ENCODE data around the gene CTDSP2.
"Not testable (repeated sequence)": the region's sequence is repeated elsewhere in the genome, so short reads cannot be mapped to it uniquely, and the experiment has no call there.

Gene CTDSP2

DNA sequence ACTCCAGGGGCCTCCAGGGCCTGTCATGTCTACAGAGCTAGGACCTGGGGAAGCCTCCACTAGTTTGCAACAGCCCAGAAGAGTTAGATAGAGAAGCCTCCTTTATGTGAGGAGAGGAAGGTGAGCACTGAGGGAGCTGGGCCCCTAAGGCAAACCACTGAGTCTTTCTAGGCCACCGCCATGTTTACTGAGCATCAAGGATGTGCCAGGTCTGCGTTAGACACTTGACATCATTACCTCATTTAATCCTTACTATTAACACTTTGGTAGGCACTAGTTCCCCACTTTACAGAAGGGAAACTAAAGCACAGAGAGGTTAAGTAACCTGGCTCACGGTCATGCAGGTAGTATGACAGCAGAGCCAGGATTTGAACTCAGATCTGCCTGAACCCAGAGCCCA is 12.9 kb downstream of the CTDSP2 start:
- DNase-seq: no peak

DNA sequence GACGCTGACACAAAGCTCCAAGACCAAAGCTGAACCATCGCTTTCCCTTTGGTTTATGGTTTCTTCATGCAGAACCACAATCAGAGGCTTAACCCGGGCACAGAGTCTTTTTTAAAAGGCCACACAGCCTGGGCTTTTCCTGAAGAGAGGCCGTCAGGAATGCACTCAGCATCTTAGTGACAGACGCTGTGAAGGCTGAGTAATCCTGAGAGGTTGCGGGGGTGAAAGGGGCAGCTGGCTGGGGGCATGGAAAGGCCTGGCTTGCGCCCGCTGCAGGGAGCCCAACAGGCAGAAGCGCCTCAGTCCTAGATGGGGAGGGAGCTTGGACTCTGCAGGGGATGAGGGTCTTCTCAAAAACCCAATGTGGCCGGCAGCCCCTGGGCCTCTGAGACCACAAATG is 13.6 kb downstream of the CTDSP2 start:
- DNase-seq: no peak

DNA sequence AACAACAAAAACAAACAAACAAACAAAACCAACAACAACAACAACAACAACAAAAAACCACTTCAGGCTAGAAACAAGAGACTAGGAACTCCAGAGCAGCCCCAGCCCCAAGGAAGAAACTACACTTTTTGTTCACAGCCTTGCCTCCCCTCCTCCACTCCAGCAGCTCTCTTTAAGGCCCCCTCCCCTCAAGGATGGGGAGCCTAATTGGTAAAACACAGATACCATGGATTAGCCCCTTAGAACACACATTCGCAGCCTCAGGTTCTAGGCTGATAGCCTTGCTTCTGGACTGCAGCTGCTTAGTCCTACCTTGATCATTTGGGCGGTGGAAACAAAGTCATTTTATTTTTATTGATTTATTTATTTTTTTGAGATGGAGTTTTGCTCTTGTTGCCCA is 16.1 kb downstream of the CTDSP2 start:
- no peak for DNase-seq

DNA sequence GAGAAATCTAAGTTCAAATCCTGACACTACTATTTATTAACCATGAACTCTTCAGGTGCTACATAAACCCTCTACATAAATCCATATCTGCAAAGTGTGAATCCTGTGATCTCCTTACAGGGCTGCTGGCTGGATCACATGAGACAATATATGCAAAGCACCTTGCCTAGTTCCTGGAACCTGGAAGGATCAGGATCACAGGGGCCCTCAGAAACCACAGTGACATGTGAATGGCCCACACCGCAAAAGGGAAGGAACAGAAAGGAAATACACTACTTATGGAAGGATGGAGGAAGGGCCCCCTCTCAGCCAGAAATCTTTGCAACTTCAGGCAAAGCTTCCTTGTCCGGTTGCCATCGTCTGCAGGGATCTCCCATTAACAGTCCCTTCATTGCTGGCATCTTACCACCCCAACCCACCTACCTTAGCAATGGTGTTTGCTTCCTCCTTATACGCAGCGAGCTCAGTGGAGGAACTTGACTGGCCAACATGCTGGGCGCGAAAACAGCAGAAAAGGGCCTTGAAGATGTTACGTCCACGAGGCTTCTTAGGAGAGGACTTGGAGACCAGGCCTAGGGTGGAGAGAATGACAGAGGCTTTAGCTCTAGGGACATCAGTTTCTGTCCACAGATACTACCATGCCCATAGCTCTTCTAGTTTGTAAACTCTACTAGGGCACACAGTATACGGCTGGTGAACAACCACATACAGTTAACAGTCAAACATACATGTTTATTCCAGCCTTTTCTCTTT is 17.3 kb downstream of the CTDSP2 start:
- no peak for DNase-seq

DNA sequence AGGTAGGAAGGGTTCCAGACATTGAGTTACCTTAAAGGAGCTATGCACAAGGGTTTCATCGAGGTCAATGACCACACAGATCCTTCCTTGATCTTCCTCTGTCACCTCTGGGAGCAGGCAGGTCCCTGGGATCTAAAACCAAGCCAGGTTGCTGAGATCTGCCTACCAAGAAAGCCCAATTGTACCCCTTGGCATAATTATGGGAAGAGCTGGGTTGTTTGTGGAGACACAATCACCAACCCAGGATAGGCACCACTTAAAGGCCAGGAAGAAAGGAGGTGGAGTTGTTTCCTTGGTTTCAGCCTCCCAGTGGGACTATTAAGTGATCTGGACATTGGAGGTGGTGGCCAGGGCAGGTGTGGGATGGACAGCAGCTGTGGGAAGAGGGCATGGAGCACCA is 19.6 kb downstream of the CTDSP2 start:
- DNase-seq: no peak

DNA sequence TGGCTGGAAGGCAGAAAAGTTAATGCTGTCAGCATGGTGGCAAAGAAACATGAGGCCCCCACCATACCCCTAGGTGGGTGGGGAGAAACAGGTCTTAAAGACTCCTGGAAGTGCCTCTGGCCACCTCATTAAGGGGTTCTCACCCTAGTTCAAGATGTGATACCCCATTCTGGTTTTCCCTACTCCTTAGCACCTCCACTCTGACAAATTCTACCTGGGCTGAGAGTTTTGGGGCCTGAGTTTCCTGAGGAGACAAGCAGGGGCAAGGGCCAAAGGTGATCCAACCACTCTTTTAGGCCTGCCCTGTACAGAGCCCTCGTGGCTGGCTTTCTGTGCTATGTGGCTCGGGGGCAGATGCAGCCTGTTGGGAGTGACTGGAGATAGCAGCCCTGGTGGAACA is 20.1 kb downstream of the CTDSP2 start:
- no peak for DNase-seq

DNA sequence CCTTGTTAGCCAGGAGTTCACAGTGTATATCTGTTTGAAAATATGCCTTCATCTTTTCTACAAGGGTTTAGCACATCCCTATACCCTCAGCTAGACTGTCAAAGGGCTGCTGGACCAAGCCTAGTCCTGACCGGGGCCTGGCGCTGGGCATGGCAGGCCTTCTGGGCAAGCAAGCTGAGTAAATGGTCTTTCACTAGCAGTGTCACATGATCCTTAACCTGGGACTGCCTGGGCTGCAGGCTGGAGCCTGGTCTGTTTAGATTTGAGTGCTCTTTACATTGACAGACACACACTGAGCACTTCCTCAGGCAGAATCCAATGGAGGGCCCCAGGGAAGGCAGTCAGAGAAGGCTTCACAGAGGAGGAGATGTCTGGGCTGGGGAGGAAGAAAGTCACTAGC is 21.1 kb downstream of the CTDSP2 start:
- DNase-seq: no peak

DNA sequence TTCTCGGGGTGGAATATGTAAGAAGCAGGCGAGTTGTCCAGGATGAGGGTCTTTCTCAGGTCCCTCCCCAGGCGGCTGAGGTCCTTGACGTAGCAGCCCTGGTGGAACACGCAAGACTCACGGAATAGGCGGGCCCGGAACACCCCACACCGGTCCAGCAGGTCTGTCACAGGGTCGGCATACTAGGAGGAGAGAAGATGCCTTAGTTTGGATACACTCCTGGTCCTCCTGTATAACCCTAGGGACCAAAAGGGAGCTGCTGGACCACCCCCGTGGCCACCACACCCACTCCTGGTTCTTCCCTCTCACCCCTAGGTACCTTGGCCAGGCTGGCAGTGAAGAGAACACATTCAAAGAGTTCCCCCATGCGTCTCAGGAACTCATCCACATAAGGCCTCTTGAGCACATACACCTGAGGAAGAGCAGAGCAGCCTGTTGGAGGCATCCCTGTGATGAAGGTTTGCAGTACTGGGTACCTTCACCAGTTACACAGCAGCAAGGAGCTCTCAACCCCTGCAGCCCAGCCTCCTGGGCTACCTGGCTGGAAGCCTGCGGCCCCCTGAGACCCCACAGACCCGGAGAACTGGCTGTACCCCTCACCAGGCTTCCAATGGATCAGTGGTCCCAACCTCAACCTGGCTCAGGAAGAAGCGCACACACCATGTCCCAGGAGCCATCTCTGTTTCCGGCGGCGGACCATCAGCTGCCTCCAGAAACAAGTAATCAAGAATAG is 22.5 kb downstream of the CTDSP2 start:
- DNase-seq: no peak

DNA sequence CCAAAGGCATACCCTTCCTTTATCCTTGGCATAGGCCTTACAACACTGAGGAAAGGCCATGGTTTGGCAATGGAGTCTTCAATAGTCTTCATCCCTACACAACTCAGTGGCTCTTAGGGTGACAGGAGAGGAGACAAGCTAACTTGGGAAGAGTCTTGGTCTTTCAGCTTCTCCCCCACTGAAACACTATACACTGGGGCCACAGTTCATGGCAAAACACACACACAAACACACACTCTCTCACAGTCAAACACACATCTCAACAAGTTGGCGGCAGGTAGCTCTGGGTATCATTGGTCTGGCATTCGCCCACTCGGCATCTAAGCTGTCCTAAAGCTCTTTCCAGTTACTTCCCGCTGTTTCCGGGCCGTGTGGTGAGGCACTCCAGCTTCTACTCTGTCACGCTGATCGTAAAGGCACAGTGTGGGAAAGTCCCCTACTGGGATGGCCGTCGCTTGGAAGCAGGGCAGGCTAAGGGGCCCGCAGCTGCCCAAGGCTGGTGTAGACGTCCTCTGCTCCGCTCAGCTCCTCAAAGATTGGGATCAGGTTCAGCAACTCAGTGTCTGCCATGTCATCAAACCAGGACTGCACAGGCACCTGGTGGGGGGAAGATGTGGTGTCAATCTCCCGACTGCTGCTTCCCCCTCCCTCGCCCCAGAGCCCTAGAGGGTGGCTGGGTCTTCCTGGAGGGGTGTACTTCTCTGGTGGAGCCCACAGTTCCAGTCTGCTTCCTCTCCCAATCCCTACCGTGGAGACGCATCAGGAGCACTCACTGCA is 23.2 kb downstream of the CTDSP2 start:
- no peak for DNase-seq

DNA sequence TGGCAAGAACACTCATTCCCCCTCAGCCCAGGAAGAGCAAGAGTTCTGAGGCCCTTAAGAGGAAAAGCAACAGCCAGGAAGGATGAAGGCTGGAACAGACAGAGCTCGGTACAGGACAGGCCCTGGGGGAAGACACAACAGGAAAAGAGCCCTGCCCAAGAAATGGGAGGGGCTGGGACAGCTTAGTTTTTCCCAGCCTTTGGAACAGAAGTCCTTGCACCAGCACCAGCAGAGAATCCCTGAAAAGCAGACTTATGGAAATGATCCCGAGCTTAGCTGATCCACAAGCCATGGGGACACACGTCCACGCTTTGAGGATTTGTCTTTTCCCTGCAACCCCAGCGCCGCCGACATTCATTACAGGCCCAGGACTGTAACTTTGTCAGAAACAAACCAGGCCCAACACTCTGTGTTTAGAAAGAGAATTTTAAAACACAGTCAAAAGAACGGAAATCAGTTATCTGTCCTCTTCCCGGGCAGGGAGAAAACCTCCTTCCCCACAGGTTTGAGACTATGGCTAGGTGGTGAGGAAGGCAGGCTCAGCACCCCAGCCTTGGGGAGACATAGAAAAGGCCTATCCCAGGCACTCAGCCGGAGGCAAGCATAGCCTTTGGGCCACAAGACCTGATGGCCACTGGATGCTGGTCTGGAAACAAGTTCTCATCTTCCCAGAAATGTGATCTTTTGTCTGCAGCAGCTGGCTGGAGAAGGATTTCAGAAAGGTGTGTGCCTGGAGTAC is 24.0 kb downstream of the CTDSP2 start:
- no peak for DNase-seq

DNA sequence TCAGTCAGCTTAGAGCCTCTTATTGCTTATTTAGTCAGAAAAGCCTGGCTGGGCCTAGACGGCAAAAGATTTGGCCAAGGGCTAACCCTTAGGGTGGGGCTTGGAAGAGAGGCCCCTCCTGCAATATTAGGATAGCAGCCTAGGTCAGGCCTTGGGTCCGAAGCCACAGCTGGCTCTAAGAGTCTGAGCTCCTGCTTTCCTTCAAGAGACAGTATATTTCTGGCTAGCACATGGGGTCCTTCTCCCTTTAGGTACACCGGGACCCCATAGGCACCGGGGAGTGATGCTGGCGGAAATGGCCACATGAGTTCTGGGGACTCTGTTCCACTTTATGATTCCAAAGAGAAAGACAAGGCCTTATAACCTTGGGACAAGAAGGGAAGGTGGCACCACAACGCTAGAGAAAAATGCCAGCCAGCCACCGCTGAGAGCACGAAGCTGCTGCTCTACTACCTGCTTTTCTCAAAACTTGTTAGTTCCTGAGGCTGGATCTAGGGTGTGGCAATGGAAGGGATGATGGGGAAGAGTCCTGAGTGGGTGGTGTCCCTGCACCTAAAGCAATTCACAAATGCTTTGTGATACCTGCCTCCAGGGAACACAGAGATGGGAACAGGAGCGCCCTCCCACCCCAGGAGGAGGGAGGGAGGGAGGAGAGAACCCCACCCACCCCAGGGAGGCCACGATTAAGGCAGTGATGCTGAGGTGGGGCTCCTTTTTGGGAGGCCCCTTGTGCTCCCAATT is 24.9 kb downstream of the CTDSP2 start:
- DNase-seq: no peak

DNA sequence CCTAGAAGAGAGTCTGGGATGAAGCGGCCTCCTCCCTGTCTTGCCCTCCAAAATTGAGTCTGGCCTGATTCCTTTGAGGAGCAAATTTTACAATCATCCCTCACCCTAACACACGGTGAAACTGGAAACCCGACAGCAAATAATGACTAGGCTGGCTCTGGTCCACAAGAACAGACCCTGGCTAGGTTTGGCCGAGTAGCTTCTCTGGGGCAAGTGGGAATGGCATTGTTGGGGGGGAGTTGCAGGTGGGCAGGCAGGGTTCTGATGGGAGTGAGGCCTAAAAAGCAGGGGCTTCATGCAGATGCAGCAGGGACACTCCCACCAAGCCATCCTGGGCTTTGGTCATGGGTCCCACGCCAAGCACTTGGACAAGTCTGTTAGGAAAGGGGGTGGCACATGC is 25.5 kb downstream of the CTDSP2 start:
- DNase-seq: not testable (repeated sequence)

DNA sequence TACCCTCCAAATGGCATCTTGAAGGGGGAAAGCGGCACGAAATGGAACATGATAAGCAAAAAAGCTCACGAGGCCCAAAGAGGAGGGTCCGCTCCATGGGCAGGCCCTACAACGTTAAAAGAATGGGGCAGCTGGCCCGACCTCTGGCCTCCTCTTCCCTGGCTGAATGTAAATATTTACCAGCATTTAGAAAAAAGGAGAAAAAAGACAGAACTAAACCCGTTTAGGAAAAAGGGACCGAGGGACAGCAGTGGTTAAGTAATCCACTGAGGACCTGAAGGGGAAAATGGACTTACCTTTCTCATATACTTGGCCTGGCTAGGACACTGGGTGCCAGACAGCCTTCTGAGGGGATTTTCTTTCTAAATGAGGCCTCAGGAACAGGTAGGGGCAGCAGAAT is 26.4 kb downstream of the CTDSP2 start:
- DNase-seq: not testable (repeated sequence)

DNA sequence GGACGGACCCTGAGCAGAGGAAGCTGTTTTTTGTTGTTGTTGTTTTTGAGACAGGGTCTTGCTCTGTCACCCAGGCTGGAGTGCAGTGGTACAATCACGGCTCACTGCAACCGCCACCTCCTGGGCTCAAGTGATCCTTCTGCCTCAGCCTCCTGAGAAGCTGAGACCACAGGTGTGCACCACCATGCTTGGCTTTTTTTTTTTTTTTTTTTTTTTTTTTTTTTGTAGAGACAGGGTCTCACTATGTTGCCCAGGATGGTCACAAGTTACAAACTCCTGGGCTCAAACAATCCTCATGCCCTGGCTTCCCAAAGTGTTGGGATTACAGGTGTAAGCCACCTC is 28.6 kb downstream of the CTDSP2 start:
- not testable (repeated sequence) for DNase-seq

DNA sequence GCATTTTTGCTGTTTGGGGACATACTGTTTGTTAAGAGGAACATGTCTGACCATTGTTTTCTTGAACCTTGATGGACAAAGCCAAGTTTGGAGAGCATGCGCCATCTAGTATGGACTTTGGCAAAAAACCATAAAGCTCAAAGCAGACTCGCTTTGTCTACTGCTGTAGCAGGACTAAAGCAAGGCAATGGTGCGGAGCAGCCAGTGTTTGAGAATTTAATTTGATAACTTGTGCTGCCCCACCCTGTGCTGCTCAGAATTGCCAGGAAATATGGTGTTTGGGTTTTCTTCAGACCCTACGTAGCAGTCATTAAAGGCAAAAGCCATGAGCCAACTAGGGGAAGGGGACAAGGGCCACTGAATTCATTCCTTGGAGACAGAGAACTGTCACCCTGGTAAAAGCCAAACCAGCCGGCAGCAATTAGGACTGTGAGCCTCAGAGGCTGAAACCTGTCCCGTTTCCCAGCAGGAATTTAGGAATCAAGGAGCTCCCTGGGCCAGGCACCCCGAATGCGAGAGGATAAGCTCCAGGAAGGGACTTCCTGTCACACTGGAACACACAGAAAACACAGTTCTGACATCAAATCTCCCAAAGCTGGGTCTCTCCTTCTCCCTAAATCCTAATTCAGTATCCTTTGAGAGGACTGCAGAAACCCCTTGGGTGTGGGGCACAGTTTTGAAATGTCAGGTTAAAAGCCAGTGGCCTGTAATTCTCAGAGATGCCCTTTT is 29.1 kb downstream of the CTDSP2 start:
- DNase-seq: no peak

DNA sequence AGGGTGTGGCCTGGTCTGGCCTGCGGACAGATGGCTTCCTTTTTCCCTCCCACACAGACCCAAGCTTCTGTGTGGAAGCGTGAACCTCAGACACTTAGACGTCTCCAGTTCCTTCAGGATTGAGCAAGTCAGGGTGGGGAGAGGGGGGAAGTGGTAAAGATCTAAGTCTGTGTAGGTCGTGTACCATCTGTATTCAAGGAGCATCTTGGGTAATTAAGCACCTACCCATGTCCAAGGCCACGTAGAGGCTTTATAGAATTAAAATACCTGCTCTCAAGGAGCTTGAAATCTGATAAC is 29.7 kb downstream of the CTDSP2 start:
- DNase-seq: no peak

DNA sequence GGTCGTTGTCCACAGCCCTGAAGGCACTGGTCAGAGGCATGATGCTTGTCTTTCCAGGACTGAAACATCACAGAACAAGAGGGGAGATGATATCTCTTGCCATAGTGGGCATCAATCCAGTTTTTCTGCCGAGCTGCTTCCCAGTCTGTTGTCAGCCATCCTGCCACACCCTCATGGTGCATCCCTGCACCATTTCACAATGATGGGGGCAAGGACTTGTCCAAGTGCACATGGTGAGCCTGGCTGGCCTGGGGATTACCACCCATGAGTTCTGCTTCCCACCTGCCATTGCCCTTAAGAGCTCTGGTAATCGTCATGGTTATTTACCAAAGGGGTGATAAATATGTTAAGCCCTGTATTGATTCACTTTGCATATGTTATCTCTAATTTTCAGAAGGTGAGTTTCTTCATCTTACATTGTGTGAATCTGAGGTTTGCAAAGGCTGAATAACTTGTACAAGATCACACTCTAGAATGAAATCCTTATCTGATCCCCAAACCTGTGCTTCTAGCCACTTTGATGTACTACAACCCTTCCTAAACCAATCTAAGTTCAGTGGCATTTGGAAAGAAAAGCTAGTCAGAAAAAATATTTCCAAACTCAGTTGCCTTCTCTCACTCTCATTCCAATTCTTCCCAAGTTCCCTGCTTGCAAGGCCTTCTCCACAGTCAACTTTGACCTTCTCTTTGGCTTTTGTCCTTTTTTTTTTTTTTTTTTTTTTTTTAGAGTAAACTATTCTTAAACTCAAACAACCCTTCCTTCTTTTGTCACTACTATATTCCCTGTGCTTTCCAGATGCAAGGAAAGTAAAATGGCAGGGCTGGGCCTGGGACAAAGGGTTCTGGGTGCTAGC is 30.3 kb downstream of the CTDSP2 start:
- DNase-seq: no peak

DNA sequence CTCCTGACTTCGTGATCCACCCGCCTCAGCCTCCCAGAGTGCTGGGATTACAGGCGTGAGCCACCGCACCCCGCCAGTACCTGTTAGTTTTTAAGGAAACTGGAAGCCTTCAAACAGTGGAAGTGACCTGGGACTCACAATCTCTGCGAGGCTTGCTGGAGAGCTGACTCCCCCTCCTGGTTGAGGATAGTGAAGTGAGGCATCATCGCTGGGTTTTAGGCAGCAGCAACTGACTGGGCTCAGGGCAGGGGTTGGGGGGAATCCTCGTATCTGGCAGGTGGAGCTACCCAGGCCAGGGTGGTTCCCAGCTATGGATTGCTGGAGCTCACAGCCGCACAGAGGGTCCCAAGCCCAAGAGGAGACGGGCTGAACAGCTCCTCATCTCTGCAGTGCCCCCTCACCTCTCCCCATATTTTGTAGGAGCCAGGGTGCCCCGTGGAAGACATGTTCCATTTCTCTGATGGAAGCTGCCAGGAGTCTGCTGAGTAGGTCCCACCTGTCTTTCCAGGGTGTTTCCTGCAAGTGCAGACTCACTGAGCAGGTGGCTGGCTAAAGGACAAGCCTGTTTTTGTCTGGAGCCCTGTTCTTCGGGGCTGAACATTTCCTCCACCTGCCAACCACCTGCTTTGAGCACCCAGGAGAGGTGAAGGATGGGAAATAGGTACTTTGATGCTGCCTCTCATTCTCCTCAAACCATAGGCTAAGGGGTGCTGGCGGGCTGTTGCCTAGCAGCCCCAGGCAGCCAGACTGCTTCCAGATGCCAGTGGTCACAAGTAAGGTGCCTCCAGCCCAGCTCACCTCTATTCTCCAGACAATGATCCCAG is 31.1 kb downstream of the CTDSP2 start:
- peak; percentile 68 to 74 for DNase-seq

DNA sequence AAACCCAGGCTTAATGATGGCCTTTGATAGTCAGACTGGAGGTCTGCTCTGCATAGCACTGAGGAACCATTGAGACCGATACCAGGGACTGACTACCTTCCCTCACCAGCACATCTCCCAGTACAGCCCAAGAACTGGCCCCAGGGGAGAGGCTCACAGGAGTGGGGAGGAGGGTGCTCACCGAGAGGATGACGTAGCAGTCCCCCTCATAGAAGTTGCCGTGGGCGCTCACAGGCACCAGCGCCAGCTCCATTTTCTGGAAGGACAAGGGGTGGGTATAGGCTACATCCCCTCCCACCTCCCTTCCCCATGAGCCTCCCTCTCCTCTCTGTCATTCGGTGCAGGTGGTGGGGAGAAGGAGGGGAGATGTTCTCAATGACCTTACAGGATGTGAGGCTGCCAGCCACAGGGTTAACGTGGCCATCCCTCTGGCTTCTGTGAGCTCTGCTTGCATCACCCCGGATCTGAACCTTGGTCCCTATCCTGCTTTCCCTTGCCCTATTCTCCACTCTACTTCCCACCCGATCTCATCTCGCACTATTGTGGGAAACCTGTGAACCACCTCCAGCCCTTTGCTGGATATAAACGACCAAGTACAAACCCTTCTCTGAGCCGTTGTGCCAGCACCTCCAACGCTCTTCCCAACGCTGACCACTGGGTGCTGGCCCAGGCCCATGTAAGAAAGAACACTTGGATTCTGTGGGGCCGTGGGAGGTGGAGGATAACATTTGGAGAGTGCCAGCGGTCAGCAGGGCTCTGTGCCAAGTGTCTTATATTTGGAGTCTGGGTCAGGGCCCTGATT is 32.4 kb downstream of the CTDSP2 start:
- DNase-seq: peak in 1 of 2 experiments; percentile 27
